ENCODE data around the gene IL20. TPM values are rescaled to one million over a fixed set of nuclear protein-coding genes. Genes with fewer than 3 reads are reported as not detected.

Gene IL20
- total RNA-seq, 6 experiments from 2014 or later: not detected

GRCh38 chr1:206886831-206887230 lies 21.4 kb downstream of the IL20 start:
- H3K4me1 ChIP-seq: peaks cover 0 to 11% (median 0%) of the 10 kb centered on the region in 4 donors
- ATAC-seq: no peak
- H3K27ac ChIP-seq: no peak overlapping the region
- no peak overlapping the region for H3K4me3 ChIP-seq
- 100% methylated on average over 1 of the region's 1 CpG for WGBS (ENCODE audit: insufficient coverage, low coverage, low lambda C conversion rate, missing lambda C conversion rate)
- H3K36me3 ChIP-seq: no peaks in the 10 kb centered on the region
- DNase-seq: no peak
- H3K9me3 ChIP-seq: no peaks in the 10 kb centered on the region
- H3K27me3 ChIP-seq: no peaks in the 10 kb centered on the region
- TF ChIP-seq POLR2A (IDR thresholded peaks at IDR 0.05): no peak
- TF ChIP-seq CTCF (IDR thresholded peaks at IDR 0.05): no peak
- intact Hi-C loops (cut with DNase I): no loop called here

DNA sequence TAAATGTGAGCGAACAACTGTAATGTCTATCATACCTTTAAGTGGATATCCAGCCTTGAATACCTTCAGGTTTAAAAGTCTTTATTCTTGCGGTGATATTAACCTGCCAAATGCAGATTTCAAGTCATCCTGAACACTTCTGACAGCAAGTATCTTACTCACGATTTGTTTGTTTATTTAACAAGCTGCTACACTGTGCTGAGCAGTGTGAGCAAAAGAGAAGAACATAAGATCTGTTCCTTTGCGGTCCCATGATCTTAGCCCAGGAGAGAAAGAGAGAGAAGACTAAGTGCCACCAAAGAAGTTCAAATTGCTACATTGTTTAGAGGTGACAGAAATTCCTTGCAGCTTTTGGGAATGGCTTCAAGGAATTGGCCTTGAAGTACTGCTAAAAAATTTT lies 22.3 kb downstream of the IL20 start:
- ATAC-seq: no peak
- Histone ChIP-seq H3K4me1 (peaks cover 0 to 11% (median 0%) of the 10 kb centered on the region in 4 donors), H3K27ac (no peak overlapping the region), H3K9me3 (no peaks in the 10 kb centered on the region), H3K36me3 (no peaks in the 10 kb centered on the region), H3K4me3 (no peak overlapping the region), H3K27me3 (no peaks in the 10 kb centered on the region)
- intact Hi-C loops (cut with DNase I): no loop called here
- DNase-seq: no peak
- 63% methylated on average over 3 of the region's 4 CpGs for WGBS (ENCODE audit: insufficient coverage, low coverage, low lambda C conversion rate, missing lambda C conversion rate)
- TF ChIP-seq POLR2A (IDR thresholded peaks at IDR 0.05) (no peak), CTCF (IDR thresholded peaks at IDR 0.05) (no peak)

- no peak overlapping the region for H3K4me3 ChIP-seq
- peak; percentile 84 to 90 (median 87) for ATAC-seq
- intact Hi-C loops (cut with DNase I): no loop called here
- H3K36me3 ChIP-seq: no peaks in the 10 kb centered on the region
- H3K9me3 ChIP-seq: no peaks in the 10 kb centered on the region
- no peaks in the 10 kb centered on the region for H3K27me3 ChIP-seq
- H3K27ac ChIP-seq: peak overlapping the region; percentile 9 to 26 (median 23)
- TF ChIP-seq POLR2A (IDR thresholded peaks at IDR 0.05) (no peak), CTCF (IDR thresholded peaks at IDR 0.05) (no peak)
- peaks cover 0 to 13% (median 0%) of the 10 kb centered on the region in 4 donors for H3K4me1 ChIP-seq
- WGBS (ENCODE audit: insufficient coverage, low coverage, low lambda C conversion rate, missing lambda C conversion rate): 37% methylated on average over 15 of the region's 15 CpGs
- DNase-seq: peak in 2 of 3 donors; percentile 58 to 61
These were observed 25.0 kb downstream of the IL20 start for GRCh38 chr1:206890125-206891060.

- no peak for DNase-seq
- no peaks in the 10 kb centered on the region for H3K27me3 ChIP-seq
- H3K36me3 ChIP-seq: no peaks in the 10 kb centered on the region
- 78% methylated on average over 1 of the region's 1 CpG for WGBS (ENCODE audit: insufficient coverage, low coverage, low lambda C conversion rate, missing lambda C conversion rate)
- peak overlapping the region in 1 of 3 donors; percentile 14 for H3K27ac ChIP-seq
- intact Hi-C loops (cut with DNase I): no loop called here
- ATAC-seq: no peak
- no peaks in the 10 kb centered on the region for H3K9me3 ChIP-seq
- H3K4me1 ChIP-seq: peaks cover 0 to 16% (median 0%) of the 10 kb centered on the region in 4 donors
- H3K4me3 ChIP-seq: no peak overlapping the region
- no peak for TF ChIP-seq POLR2A (IDR thresholded peaks at IDR 0.05)
- no peak for TF ChIP-seq CTCF (IDR thresholded peaks at IDR 0.05)
These were observed 26.0 kb downstream of the IL20 start for GRCh38 chr1:206891412-206891811.
